ENCODE measurements around the gene INS. TPM values are rescaled to one million over a fixed set of nuclear protein-coding genes. Genes with fewer than 3 reads are reported as not detected.

Gene INS
- total RNA-seq, 1 experiment from 2014 or later = not detected

DNA sequence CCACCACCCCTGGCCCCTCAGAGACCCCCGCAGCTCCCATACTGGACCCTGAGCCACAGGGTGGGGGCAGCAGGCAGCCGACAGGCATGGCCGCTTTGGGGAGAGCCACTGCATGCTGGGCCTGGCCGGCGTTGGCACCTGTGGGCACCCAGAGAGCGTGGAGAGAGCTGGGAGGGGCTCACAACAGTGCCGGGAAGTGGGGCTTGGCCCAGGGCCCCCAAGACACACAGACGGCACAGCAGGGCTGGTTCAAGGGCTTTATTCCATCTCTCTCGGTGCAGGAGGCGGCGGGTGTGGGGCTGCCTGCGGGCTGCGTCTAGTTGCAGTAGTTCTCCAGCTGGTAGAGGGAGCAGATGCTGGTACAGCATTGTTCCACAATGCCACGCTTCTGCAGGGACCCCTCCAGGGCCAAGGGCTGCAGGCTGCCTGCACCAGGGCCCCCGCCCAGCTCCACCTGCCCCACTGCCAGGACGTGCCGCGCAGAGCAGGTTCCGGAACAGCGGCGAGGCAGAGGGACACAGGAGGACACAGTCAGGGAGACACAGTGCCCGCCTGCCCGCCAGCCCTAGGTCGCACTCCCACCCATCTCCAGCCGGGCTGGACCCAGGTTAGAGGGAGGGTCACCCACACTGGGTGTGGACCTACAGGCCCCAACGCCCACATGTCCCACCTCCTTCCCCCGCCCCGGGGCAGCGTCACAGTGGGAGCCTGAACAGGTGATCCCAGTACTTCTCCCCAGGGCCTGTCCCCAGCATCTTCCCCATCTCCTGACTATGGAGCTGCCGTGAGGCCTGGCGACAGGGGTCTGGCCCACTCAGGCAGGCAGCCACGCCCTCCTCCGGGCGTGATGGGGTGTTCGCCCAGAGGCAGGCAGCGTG is 1.2 kb downstream of the INS start:
- Histone ChIP-seq H3K27me3 (ENCODE audit: insufficient read depth, low read length) (no peaks in the 10 kb centered on the region), H3K79me1 (ENCODE audit: insufficient read depth, low read depth, low read length, poor library complexity, severe bottlenecking) (no peaks in the 10 kb centered on the region), H3T11ph (ENCODE audit: low read length) (no peak overlapping the region), H3K4ac (ENCODE audit: low read depth, low read length) (no peak overlapping the region), H4K8ac (replicated peaks; ENCODE audit: insufficient read length, low read depth, low read length) (no peak overlapping the region), H2AK5ac (ENCODE audit: insufficient read length, low read length) (no peak overlapping the region), H2AFZ (ENCODE audit: low read length) (no peak overlapping the region), H3K9me3 (ENCODE audit: control insufficient read depth, low read depth, low read length) (no peaks in the 10 kb centered on the region), H2BK20ac (ENCODE audit: low read depth, low read length, poor library complexity, severe bottlenecking) (no peak overlapping the region), H2BK15ac (ENCODE audit: low read depth, low read length) (no peak overlapping the region), H3K4me1 (ENCODE audit: insufficient read depth, low read length) (no peaks in the 10 kb centered on the region), H3K4me2 (ENCODE audit: insufficient read depth, insufficient read length, low read length) (no peak overlapping the region), H4K5ac (ENCODE audit: insufficient read length, low read depth, low read length) (no peak overlapping the region), H3K56ac (ENCODE audit: insufficient read length, low read depth, low read length) (no peak overlapping the region), H3K9ac (ENCODE audit: extremely low read depth, insufficient read length, low read length) (no peak overlapping the region), H2BK5ac (ENCODE audit: insufficient read length, low read length) (no peak overlapping the region), H3K23ac (ENCODE audit: insufficient read length, low read depth, low read length) (no peak overlapping the region), H4K91ac (ENCODE audit: insufficient read length, low read depth, low read length) (no peak overlapping the region), H2BK12ac (ENCODE audit: insufficient read length, low read depth, low read length) (no peak overlapping the region), H3K14ac (ENCODE audit: insufficient read depth, low read length) (no peak overlapping the region; the same call in 1 of the 2 replicates), H3K79me2 (ENCODE audit: insufficient read depth, low read length) (no peaks in the 10 kb centered on the region), H4K20me1 (ENCODE audit: control insufficient read depth, insufficient read depth, insufficient read length) (no peaks in the 10 kb centered on the region), H3K27ac (ENCODE audit: insufficient read length, low read depth, low read length) (no peak overlapping the region), H2BK120ac (ENCODE audit: low read depth, low read length, poor library complexity, severe bottlenecking) (no peak overlapping the region), H3K23me2 (ENCODE audit: insufficient read length, low read depth, low read length, poor library complexity, severe bottlenecking) (no peaks in the 10 kb centered on the region), H3K18ac (ENCODE audit: insufficient read length, low read depth, low read length) (no peak overlapping the region)
- no peak for DNase-seq
- no peaks in the 10 kb centered on the region for H3K9me3 Mint-ChIP-seq
- no CpG with 5 or more reads among the region's 36 CpGs for WGBS (ENCODE audit: extremely low coverage, insufficient read length, low lambda C conversion rate)
- H3K27ac Mint-ChIP-seq = no peak overlapping the region
- peaks cover 8% of the 10 kb centered on the region for H3K27me3 Mint-ChIP-seq (ENCODE audit: low read depth)
- no peaks in the 10 kb centered on the region for H3K4me1 Mint-ChIP-seq
- no peak overlapping the region for H3K4me3 Mint-ChIP-seq
- TF ChIP-seq, protein P1, sequence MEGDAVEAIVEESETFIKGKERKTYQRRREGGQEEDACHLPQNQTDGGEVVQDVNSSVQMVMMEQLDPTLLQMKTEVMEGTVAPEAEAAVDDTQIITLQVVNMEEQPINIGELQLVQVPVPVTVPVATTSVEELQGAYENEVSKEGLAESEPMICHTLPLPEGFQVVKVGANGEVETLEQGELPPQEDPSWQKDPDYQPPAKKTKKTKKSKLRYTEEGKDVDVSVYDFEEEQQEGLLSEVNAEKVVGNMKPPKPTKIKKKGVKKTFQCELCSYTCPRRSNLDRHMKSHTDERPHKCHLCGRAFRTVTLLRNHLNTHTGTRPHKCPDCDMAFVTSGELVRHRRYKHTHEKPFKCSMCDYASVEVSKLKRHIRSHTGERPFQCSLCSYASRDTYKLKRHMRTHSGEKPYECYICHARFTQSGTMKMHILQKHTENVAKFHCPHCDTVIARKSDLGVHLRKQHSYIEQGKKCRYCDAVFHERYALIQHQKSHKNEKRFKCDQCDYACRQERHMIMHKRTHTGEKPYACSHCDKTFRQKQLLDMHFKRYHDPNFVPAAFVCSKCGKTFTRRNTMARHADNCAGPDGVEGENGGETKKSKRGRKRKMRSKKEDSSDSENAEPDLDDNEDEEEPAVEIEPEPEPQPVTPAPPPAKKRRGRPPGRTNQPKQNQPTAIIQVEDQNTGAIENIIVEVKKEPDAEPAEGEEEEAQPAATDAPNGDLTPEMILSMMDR (conservative IDR thresholded peaks at IDR 0.05) = no peak
- H3K36me3 Mint-ChIP-seq (ENCODE audit: insufficient read depth in 1 of 3, low read depth in 3 of 3) = no peaks in the 10 kb centered on the region

Measured in H9 (cell line).